ENCODE data around the gene SIVA1.

SIVA1 gene, protein sequence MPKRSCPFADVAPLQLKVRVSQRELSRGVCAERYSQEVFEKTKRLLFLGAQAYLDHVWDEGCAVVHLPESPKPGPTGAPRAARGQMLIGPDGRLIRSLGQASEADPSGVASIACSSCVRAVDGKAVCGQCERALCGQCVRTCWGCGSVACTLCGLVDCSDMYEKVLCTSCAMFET

DNA sequence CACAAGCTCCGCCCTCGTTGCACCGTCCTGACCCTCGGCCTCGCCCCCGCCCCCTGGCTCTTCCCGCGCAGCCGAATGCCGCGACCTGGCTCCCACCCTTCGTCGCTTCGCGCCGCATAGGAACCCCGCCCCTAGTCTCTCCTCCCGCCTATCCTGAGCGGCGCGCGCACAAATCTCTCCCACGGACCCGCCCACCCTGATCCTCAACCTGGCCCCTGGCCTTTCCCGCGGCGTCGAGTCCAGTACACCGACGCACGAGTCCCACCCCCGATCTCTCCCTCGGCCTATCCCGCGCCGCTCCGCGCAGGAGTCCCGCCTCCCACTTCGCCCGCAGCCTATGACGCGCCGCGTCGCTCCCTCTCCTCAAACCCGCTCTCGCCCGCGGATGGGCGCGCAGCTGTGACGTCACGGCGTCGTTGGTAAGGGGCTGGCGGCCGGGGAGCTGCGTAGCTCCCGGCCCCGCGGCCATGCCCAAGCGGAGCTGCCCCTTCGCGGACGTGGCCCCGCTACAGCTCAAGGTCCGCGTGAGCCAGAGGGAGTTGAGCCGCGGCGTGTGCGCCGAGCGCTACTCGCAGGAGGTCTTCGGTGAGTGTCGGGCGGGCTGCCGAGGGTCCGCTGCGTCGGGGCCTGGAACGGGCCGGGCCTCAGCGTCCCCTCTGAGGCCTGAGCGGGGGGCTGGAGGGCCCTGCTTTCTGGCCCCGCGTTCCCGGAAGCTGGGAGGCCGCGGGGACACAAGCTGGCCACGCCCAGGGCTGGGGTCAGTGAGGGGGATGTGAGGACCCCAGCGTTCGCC, at the start of gene SIVA1:
Gene SIVA1 (plus strand): TSS at position 413 of the 793 bp plus-strand sequence. CDS start 55 bp downstream, at position 468.
- H3K36me3 ChIP-seq: peaks cover 24 to 33% (median 26%) of the 10 kb centered on the region in 3 donors
- peaks cover 0 to 69% (median 47%) of the 10 kb centered on the region in 4 donors for H3K4me1 ChIP-seq
- peak; percentile 99 to 100 for DNase-seq
- no peaks in the 10 kb centered on the region for H3K9me3 ChIP-seq
- H3K27me3 ChIP-seq: no peaks in the 10 kb centered on the region
- H3K4me3 ChIP-seq: peak within 1 kb of the TSS; percentile 80 to 89
- TF ChIP-seq CTCF (IDR thresholded peaks at IDR 0.05): peak in 1 of 2 experiments; percentile 9
- H3K27ac ChIP-seq: peak within 1 kb of the TSS; percentile 97 to 98
- intact Hi-C loops (cut with DNase I; ENCODE audit: low total_unique reads): loop anchor here (2.0 to 10.0 kb wide), 2 partner anchors 74 to 722 kb away; partner anchors contain the start of gene CRIP2

DNA sequence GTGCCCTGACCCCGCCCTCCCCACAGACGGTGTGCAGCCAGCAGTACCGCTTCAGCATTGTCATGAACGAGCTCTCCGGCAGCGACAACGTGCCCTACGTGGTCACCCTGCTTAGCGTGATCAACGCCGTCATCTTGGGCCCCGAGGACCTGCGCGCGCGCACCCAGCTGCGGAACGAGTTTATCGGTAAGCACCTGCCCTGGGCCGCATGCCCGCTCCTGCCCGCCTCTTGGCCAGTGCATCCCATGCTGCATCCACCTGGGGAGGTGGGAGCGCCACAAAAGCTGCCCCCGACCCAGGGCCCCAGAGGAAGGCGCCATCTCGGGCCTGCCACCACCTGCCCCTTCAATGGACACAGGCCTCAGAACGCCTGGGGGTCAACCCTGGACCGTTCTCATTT, 49.7 kb upstream of the SIVA1 start:
- Histone ChIP-seq H3K27me3 (no peaks in the 10 kb centered on the region), H3K9me3 (no peaks in the 10 kb centered on the region), H3K27ac (no peak overlapping the region), H3K4me3 (no peak overlapping the region), H3K36me3 (peaks cover 34 to 63% (median 57%) of the 10 kb centered on the region in 3 donors), H3K4me1 (peaks cover 0 to 44% (median 34%) of the 10 kb centered on the region in 4 donors)
- intact Hi-C loops (cut with DNase I; ENCODE audit: low total_unique reads): no loop called here
- no peak for TF ChIP-seq CTCF (IDR thresholded peaks at IDR 0.05)
- no peak for DNase-seq

DNA sequence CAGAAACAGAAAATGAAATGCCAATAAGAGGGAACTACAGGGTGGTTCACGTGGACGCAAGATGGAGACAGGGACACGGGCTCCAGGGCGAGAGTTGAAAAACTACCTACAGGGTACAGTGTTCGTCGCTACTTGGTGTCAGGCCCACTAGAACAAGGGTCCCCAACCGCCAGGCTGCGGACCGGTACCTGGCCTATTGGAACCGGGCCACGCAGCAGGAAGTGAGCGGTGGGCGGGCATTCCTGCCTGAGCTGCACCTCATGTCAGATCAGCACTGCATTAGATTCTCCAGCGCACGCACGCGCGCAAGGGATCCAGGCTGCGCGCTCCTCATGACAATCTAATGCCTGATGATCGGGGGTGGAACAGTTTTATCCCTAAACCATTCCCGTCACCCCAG, 48.7 kb upstream of the SIVA1 start:
- Histone ChIP-seq H3K36me3 (peaks cover 37 to 63% (median 61%) of the 10 kb centered on the region in 3 donors), H3K4me1 (peaks cover 0 to 40% (median 27%) of the 10 kb centered on the region in 4 donors)
- intact Hi-C loops (cut with DNase I; ENCODE audit: low total_unique reads): no loop called here

DNA sequence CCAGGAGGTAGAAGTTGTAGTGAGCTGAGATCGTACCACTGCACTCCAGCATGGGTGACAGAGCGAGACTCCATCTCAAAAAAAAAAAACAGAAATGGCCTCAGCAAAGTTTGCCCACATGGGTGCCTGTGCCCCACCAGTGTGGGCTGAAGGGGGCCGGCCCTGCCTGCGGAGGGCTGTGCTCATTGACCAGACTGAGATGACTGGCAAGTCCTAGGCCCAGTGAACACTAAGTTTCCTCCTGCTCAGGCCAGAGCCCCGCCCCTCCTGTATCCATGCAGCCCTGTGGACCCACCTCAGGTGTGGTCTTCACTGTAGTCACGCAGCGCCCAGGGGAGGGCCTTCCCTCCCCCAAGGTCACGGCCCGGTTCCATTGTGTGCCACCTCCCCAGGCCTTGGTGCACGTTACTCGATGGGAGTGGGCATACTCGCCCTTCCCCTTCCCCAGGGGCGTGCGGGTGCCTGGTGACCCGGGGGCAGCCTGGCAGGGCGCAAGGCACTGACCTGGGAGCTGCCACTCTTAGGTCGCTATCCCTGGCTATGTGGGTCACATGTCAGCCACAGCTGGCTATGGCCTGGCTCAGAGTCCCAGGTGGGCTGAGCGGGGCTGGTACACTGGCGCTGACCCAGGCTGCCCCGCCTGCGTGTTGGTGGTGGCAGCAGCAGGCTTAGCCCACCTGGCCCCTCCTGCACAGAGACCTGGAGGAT, 47.5 kb upstream of the SIVA1 start:
- Histone ChIP-seq H3K4me3 (no peak overlapping the region), H3K27ac (no peak overlapping the region), H3K9me3 (no peaks in the 10 kb centered on the region), H3K27me3 (no peaks in the 10 kb centered on the region), H3K36me3 (peaks cover 47 to 76% (median 73%) of the 10 kb centered on the region in 3 donors), H3K4me1 (peaks cover 0 to 27% (median 16%) of the 10 kb centered on the region in 4 donors)
- intact Hi-C loops (cut with DNase I; ENCODE audit: low total_unique reads): loop anchor here (5.0 kb wide), 1 partner anchor 38 kb away; no protein-coding TSS in a partner anchor
- no peak for TF ChIP-seq CTCF (IDR thresholded peaks at IDR 0.05)
- DNase-seq: no peak

More for the DNA sequence above, 48.7 kb upstream of the SIVA1 start:
- no peaks in the 10 kb centered on the region for H3K9me3 ChIP-seq
- no peak overlapping the region for H3K27ac ChIP-seq
- no peaks in the 10 kb centered on the region for H3K27me3 ChIP-seq
- DNase-seq: no peak
- no peak for TF ChIP-seq CTCF (IDR thresholded peaks at IDR 0.05)
- no peak overlapping the region for H3K4me3 ChIP-seq

Data from tibial artery (tissue), 4 donors.